PFSK-1 (cell line): ENCODE measurements around the gene HTR3E.

Experiments
- POLR2AphosphoS5 ChIP-seq: IDR thresholded peaks from 2 replicates; pipeline ENCODE4 v1.6.1; 2012; ENCODE audit warnings: low read depth, mild to moderate bottlenecking, control low read depth, low read length, moderate library complexity
- TAF1 ChIP-seq: IDR thresholded peaks from 2 replicates; pipeline ENCODE4 v1.6.1; 2012; ENCODE audit warnings: low read length, control low read depth, borderline replicate concordance; ENCODE audit not compliant: insufficient read depth
- TF ChIP-seq, protein P1 (sequence below), 2 experiments: IDR thresholded peaks; 2 replicates each; pipeline versions ENCODE4 v1.6.1 to v1.8.0; 2011 to 2012; ENCODE audit warnings: low read depth in 2 of 2, low read length in 2 of 2, control low read depth in 1 of 2, inconsistent platforms in 1 of 2, mild to moderate bottlenecking in 1 of 2, moderate library complexity in 1 of 2; ENCODE audit not compliant: insufficient read depth in 1 of 2

GRCh38 chr3:184052767-184053166, 44.1 kb upstream of the HTR3E start, which contains the start of gene HTR3C:
- TF ChIP-seq, protein P1, sequence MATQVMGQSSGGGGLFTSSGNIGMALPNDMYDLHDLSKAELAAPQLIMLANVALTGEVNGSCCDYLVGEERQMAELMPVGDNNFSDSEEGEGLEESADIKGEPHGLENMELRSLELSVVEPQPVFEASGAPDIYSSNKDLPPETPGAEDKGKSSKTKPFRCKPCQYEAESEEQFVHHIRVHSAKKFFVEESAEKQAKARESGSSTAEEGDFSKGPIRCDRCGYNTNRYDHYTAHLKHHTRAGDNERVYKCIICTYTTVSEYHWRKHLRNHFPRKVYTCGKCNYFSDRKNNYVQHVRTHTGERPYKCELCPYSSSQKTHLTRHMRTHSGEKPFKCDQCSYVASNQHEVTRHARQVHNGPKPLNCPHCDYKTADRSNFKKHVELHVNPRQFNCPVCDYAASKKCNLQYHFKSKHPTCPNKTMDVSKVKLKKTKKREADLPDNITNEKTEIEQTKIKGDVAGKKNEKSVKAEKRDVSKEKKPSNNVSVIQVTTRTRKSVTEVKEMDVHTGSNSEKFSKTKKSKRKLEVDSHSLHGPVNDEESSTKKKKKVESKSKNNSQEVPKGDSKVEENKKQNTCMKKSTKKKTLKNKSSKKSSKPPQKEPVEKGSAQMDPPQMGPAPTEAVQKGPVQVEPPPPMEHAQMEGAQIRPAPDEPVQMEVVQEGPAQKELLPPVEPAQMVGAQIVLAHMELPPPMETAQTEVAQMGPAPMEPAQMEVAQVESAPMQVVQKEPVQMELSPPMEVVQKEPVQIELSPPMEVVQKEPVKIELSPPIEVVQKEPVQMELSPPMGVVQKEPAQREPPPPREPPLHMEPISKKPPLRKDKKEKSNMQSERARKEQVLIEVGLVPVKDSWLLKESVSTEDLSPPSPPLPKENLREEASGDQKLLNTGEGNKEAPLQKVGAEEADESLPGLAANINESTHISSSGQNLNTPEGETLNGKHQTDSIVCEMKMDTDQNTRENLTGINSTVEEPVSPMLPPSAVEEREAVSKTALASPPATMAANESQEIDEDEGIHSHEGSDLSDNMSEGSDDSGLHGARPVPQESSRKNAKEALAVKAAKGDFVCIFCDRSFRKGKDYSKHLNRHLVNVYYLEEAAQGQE (IDR thresholded peaks at IDR 0.05; ENCODE audit: insufficient read depth in 1 of 2, low read depth in 2 of 2, low read length in 2 of 2), result no peak
- TF ChIP-seq POLR2AphosphoS5, result no peak
- TF ChIP-seq TAF1, result no peak
